CD4-positive, alpha-beta T cell (primary cell): Measurements from ENCODE around the gene SPA17. TPM values are rescaled to one million over a fixed set of nuclear protein-coding genes. Genes with fewer than 3 reads are reported as not detected.

Source experiments
- ATAC-seq: fragments of 200-7000 bp; cut with Tn5 transposase; one replicate; pipeline ENCODE4 v1.10.0; 2022; ENCODE audit warnings: mild to moderate bottlenecking; ENCODE audit not compliant: poor library complexity
- CTCF ChIA-PET: fragments of 350-600 bp; sonication (Branson Sonifier 250); formaldehyde crosslinking; loops from one replicate; lab custom pipeline; 2021; ENCODE audit warnings: antibody characterized with exemption, inconsistent platforms; lab: Charles Lee
- POLR2A ChIA-PET: fragments of 350-600 bp; sonication (Branson Sonifier 250); formaldehyde crosslinking; loops from one replicate; lab custom pipeline; 2021; ENCODE audit warnings: antibody characterized with exemption, inconsistent platforms; lab: Charles Lee
- DNase-seq, 14 experiments: peaks; one replicate each; pipeline ENCODE4 v3.0.0-alpha.2; 2013 to 2020; ENCODE audit warnings: mixed read lengths in 2 of 14
- H3K27ac ChIP-seq, 2 donors: one replicate each; pipeline versions ENCODE4 v1.5.1 to v1.7.0; 2013; ENCODE audit warnings: low read length in 2 of 2, low read depth in 1 of 2, mild to moderate bottlenecking in 1 of 2
- H3K27me3 ChIP-seq, 2 experiments: 1 replicate in 1 of 2; 2 replicates in 1 of 2; pipeline versions ENCODE4 v1.6.1 to v1.7.0; 2013; ENCODE audit warnings: low read length in 2 of 2, control low read depth in 1 of 2, mild to moderate bottlenecking in 1 of 2, moderate library complexity in 1 of 2; ENCODE audit not compliant: insufficient read depth in 2 of 2, control insufficient read depth in 1 of 2
- H3K36me3 ChIP-seq: one replicate; pipeline ENCODE4 v1.6.1; 2013; ENCODE audit warnings: low read length, control low read depth; ENCODE audit not compliant: insufficient read depth
- H3K4me1 ChIP-seq: one replicate; pipeline ENCODE4 v1.6.1; 2013; ENCODE audit warnings: low read length, control low read depth; ENCODE audit not compliant: insufficient read depth
- H3K4me3 ChIP-seq: one replicate; pipeline ENCODE4 v1.5.1; 2013; ENCODE audit warnings: mild to moderate bottlenecking, low read length, moderate library complexity
- H3K9me3 ChIP-seq, 2 experiments: 1 replicate in 1 of 2; 2 replicates in 1 of 2; pipeline versions ENCODE4 v1.6.1 to v1.7.0; 2013; ENCODE audit warnings: low read length in 2 of 2, mild to moderate bottlenecking in 2 of 2, control low read depth in 1 of 2, moderate library complexity in 1 of 2; ENCODE audit not compliant: control insufficient read depth in 1 of 2, insufficient read depth in 1 of 2
- H3K27ac Mint-ChIP-seq: one replicate; pipeline ENCODE4 v1.8.0; 2020; ENCODE audit warnings: mixed read lengths
- H3K27me3 Mint-ChIP-seq: one replicate; pipeline ENCODE4 v1.8.0; 2021; ENCODE audit warnings: mixed read lengths
- H3K36me3 Mint-ChIP-seq: one replicate; pipeline ENCODE4 v1.8.0; 2021; ENCODE audit warnings: low read depth, mixed read lengths
- H3K4me1 Mint-ChIP-seq: one replicate; pipeline ENCODE4 v1.8.0; 2021; ENCODE audit warnings: low read depth, mixed read lengths
- H3K4me3 Mint-ChIP-seq: one replicate; pipeline ENCODE4 v1.8.0; 2020; ENCODE audit warnings: mild to moderate bottlenecking, mixed read lengths
- H3K9me3 Mint-ChIP-seq: one replicate; pipeline ENCODE4 v1.8.0; 2020; ENCODE audit warnings: mixed read lengths
- CTCF ChIP-seq: fragments of 200-600 bp; IDR thresholded peaks from one replicate; pipeline ENCODE4 v1.8.0; 2022; ENCODE audit warnings: antibody characterized with exemption, mild to moderate bottlenecking
- intact Hi-C, 2 experiments: fragments of 100-400 bp; cut with DNase I in 1 of 2; cut with micrococcal nuclease in 1 of 2; formaldehyde crosslinking; loops; one replicate each; pipeline versions ENCODE4 v1.15.1 to v1.9.0; 2023 to 2025; cut with DNase I, micrococcal nuclease
- total RNA-seq, 174 experiments: library from RNA in 2 of 174; stranded (reverse) in 2 of 174; gene quantifications; one replicate each; pipeline ENCODE4 v1.2.3 and lab custom pipeline; 2021 to 2026

SPA17 gene
- total RNA-seq, 2 experiments from 2014 or later: 0.16 TPM; not detected in 1

GRCh38 chr11:124719534-124719933 lies 45.8 kb downstream of the SPA17 start:
- H3K27ac ChIP-seq: no peak overlapping the region
- peaks cover 31% of the 10 kb centered on the region for H3K4me1 Mint-ChIP-seq
- POLR2A ChIA-PET: no interaction called here
- H3K36me3 Mint-ChIP-seq: no peaks in the 10 kb centered on the region
- peaks cover 21 to 33% of the 10 kb centered on the region in 2 experiments for H3K27me3 ChIP-seq
- DNase-seq: no peak
- H3K4me1 ChIP-seq: peaks cover 21% of the 10 kb centered on the region
- no peak for ATAC-seq
- H3K36me3 ChIP-seq: no peaks in the 10 kb centered on the region
- H3K9me3 ChIP-seq: no peaks in the 10 kb centered on the region
- intact Hi-C loops: no loop called here
- H3K4me3 ChIP-seq: no peak overlapping the region
- no peak overlapping the region for H3K4me3 Mint-ChIP-seq
- no peak for TF ChIP-seq CTCF
- peaks cover 58% of the 10 kb centered on the region for H3K27me3 Mint-ChIP-seq
- H3K27ac Mint-ChIP-seq: no peak overlapping the region
- no peaks in the 10 kb centered on the region for H3K9me3 Mint-ChIP-seq
- CTCF ChIA-PET: no interaction called here

DNA sequence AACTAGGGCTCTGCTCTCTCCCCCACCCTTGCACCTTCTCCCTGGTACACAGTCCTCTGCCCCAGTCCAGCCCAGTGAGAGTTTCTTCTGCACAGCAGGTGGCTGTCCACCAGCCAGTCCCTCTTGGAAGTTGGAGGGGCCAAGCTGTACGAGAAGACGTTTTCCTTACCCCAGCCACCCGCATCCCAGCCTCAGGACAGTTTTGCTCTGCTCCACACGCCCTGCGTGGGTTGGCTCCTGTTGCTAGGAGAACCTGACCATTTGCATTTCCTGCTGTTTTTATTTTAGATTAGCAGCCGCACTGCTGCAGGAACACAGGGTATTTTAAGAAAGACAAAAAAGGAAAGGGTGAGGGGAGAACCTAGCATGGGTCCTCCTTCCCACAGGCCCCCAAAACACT lies 48.5 kb downstream of the SPA17 start:
- Histone ChIP-seq H3K4me1 (peaks cover 25% of the 10 kb centered on the region), H3K27me3 (peaks cover 11 to 15% of the 10 kb centered on the region in 2 experiments), H3K36me3 (no peaks in the 10 kb centered on the region), H3K9me3 (no peaks in the 10 kb centered on the region), H3K27ac (no peak overlapping the region), H3K4me3 (no peak overlapping the region)
- Mint-ChIP-seq H3K36me3 (no peaks in the 10 kb centered on the region), H3K27me3 (peaks cover 54% of the 10 kb centered on the region), H3K9me3 (no peaks in the 10 kb centered on the region), H3K27ac (no peak overlapping the region), H3K4me1 (peaks cover 44% of the 10 kb centered on the region), H3K4me3 (no peak overlapping the region)
- ChIA-PET CTCF (no interaction called here), POLR2A (no interaction called here)
- no peak for DNase-seq
- ATAC-seq: no peak
- TF ChIP-seq CTCF: no peak
- intact Hi-C loops: no loop called here

DNA sequence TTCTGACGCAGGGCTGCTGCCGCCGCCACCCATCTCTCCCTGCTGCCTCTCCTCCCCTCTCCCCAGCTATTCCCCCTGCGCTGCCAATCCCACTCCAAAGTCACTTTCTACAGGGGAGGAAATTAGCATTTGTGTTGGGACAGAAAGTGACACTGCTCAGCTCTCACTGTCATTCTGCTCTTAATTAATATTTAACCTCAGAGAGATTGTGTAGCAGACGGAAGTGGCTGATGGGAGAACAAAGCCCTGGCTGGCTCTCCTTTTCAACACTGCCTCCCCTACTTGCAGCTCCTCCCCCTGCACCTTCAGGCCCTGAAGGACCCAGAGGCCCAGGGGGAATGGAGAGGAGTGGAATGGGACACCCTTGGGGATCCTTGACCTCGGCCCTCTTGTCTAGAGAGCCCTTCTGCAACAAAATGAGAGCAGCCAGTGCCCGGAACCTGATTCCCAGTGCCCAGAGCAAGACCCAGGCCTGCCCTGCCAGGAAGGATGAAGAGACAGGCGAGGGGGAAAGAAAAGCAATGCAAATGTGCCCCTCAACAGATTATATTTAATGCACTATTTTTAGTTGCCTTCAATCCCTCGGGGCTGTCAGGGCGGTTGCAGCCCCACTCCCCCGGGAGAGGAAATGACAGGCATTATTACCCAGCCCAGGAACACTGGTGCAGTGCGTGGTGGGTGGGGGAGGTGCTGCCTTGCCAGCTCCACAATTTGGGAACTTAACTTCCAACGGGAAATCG lies 51.4 kb downstream of the SPA17 start:
- Mint-ChIP-seq H3K36me3 (no peaks in the 10 kb centered on the region), H3K9me3 (no peaks in the 10 kb centered on the region), H3K27me3 (peaks cover 41% of the 10 kb centered on the region), H3K4me3 (no peak overlapping the region), H3K4me1 (peaks cover 26% of the 10 kb centered on the region), H3K27ac (no peak overlapping the region)
- no peak for DNase-seq
- ChIA-PET CTCF (interaction anchor here (0.8 to 1.3 kb wide), 2 partner anchors 21 to 33 kb away, joined by 3 to 4 read pairs; no protein-coding TSS in a partner anchor), POLR2A (no interaction called here)
- no peak overlapping the region for H3K4me3 ChIP-seq
- no peaks in the 10 kb centered on the region for H3K36me3 ChIP-seq
- no peaks in the 10 kb centered on the region for H3K9me3 ChIP-seq
- no peak for ATAC-seq
- H3K27me3 ChIP-seq: peaks cover 0 to 4% of the 10 kb centered on the region in 2 experiments
- no peak overlapping the region for H3K27ac ChIP-seq
- intact Hi-C loops: no loop called here
- peaks cover 11% of the 10 kb centered on the region for H3K4me1 ChIP-seq
- no peak for TF ChIP-seq CTCF
